PFSK-1 (cell line): Measurements from ENCODE around the gene SCN2A.

Experiments
- POLR2AphosphoS5 ChIP-seq: IDR thresholded peaks from 2 replicates; pipeline ENCODE4 v1.6.1; 2012; ENCODE audit warnings: low read depth, mild to moderate bottlenecking, control low read depth, low read length, moderate library complexity
- TAF1 ChIP-seq: IDR thresholded peaks from 2 replicates; pipeline ENCODE4 v1.6.1; 2012; ENCODE audit warnings: low read length, control low read depth, borderline replicate concordance; ENCODE audit not compliant: insufficient read depth
- TF ChIP-seq, protein P1 (sequence below), 2 experiments: IDR thresholded peaks; 2 replicates each; pipeline versions ENCODE4 v1.6.1 to v1.8.0; 2011 to 2012; ENCODE audit warnings: low read depth in 2 of 2, low read length in 2 of 2, control low read depth in 1 of 2, inconsistent platforms in 1 of 2, mild to moderate bottlenecking in 1 of 2, moderate library complexity in 1 of 2; ENCODE audit not compliant: insufficient read depth in 1 of 2

DNA sequence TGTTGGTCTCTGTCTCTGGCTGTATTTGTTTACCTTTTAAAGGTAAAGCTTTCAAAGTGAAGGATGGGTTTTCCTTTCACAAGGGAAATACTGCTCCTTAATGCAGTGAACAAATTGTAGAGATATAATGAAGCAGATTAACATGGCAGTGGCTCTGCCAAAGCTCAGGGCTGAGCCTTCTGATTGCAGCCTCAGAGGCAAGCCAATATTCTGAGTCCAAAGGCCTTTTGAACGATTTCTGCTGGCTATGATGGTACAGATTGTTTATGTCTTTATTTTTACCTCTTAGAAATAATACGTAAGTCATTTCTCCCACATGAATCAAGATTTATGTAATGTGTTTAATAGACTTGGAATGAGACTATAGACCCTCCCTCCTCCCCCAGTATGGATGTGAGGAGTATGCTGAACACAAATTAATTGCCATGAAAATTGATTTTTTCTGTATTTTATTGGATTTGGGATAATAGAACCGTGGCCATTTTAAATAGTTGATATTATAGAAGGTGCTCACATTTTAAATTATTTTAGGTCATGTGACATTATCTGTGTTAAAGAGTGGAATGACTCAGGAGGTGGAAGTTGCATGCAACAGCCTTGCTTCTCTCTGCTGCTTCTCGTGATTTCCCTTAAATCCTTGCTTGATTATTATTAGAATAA lies 772 bp downstream of the SCN2A start:
- TF ChIP-seq TAF1 (no peak), POLR2AphosphoS5 (no peak)
- TF ChIP-seq, protein P1, sequence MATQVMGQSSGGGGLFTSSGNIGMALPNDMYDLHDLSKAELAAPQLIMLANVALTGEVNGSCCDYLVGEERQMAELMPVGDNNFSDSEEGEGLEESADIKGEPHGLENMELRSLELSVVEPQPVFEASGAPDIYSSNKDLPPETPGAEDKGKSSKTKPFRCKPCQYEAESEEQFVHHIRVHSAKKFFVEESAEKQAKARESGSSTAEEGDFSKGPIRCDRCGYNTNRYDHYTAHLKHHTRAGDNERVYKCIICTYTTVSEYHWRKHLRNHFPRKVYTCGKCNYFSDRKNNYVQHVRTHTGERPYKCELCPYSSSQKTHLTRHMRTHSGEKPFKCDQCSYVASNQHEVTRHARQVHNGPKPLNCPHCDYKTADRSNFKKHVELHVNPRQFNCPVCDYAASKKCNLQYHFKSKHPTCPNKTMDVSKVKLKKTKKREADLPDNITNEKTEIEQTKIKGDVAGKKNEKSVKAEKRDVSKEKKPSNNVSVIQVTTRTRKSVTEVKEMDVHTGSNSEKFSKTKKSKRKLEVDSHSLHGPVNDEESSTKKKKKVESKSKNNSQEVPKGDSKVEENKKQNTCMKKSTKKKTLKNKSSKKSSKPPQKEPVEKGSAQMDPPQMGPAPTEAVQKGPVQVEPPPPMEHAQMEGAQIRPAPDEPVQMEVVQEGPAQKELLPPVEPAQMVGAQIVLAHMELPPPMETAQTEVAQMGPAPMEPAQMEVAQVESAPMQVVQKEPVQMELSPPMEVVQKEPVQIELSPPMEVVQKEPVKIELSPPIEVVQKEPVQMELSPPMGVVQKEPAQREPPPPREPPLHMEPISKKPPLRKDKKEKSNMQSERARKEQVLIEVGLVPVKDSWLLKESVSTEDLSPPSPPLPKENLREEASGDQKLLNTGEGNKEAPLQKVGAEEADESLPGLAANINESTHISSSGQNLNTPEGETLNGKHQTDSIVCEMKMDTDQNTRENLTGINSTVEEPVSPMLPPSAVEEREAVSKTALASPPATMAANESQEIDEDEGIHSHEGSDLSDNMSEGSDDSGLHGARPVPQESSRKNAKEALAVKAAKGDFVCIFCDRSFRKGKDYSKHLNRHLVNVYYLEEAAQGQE (IDR thresholded peaks at IDR 0.05; ENCODE audit: insufficient read depth in 1 of 2, low read depth in 2 of 2, low read length in 2 of 2), result no peak
